Neural progenitor cell (in vitro differentiated cells): Measurements from ENCODE around the gene SLC35F3. TPM values are rescaled to one million over a fixed set of nuclear protein-coding genes. Genes with fewer than 3 reads are reported as not detected.

Experiments used
- DNase-seq: peaks from one replicate; pipeline ENCODE4 v3.0.0-alpha.2; 2016; ENCODE audit warnings: low spot score
- H2AFZ ChIP-seq: fragments of 200-600 bp; sonication (generic); replicated peaks from 2 replicates; pipeline ENCODE4 v1.6.1; 2016; ENCODE audit warnings: antibody characterized with exemption
- H3F3A ChIP-seq: fragments of 200-600 bp; sonication (generic); 2 replicates; pipeline ENCODE4 v1.6.1; 2016; ENCODE audit warnings: antibody characterized with exemption, low read depth
- H3K27ac ChIP-seq: fragments of 200-600 bp; sonication (generic); 2 replicates; pipeline ENCODE4 v1.5.1; 2016; ENCODE audit warnings: mild to moderate bottlenecking
- H3K27me3 ChIP-seq: fragments of 200-600 bp; sonication (generic); 2 replicates; pipeline ENCODE4 v1.6.1; 2016; ENCODE audit warnings: mild to moderate bottlenecking, moderate library complexity
- H3K36me3 ChIP-seq: fragments of 200-600 bp; sonication (generic); 2 replicates; pipeline ENCODE4 v1.5.1; 2016
- H3K4me1 ChIP-seq: fragments of 200-600 bp; sonication (generic); 2 replicates; pipeline ENCODE4 v1.6.1; 2016; ENCODE audit warnings: mixed run types
- H3K4me2 ChIP-seq: fragments of 200-600 bp; sonication (generic); 2 replicates; pipeline ENCODE4 v1.6.1; 2016
- H3K4me3 ChIP-seq: fragments of 200-600 bp; sonication (generic); 2 replicates; pipeline ENCODE4 v1.5.1; 2016
- H3K79me2 ChIP-seq: fragments of 200-600 bp; sonication (generic); 2 replicates; pipeline ENCODE4 v1.6.1; 2016; ENCODE audit warnings: low read depth
- H3K9ac ChIP-seq: fragments of 200-600 bp; sonication (generic); 2 replicates; pipeline ENCODE4 v1.6.1; 2016
- H3K9me3 ChIP-seq: fragments of 200-600 bp; sonication (generic); 2 replicates; pipeline ENCODE4 v1.5.1; 2016; ENCODE audit warnings: low read depth
- H4K20me1 ChIP-seq: fragments of 200-600 bp; sonication (generic); 2 replicates; pipeline ENCODE4 v1.6.1; 2016; ENCODE audit warnings: low read depth
- H3K27ac Mint-ChIP-seq: 3 replicates; pipeline ENCODE4 v1.8.0; 2021; ENCODE audit warnings: mixed read lengths
- H3K27me3 Mint-ChIP-seq: 2 replicates; pipeline ENCODE4 v1.8.0; 2022; ENCODE audit warnings: low read depth, mild to moderate bottlenecking, inconsistent platforms, moderate library complexity, mixed read lengths; ENCODE audit not compliant: insufficient read depth
- H3K36me3 Mint-ChIP-seq: 3 replicates; pipeline ENCODE4 v1.8.0; 2021; ENCODE audit warnings: mixed read lengths
- H3K4me1 Mint-ChIP-seq: 3 replicates; pipeline ENCODE4 v1.8.0; 2021; ENCODE audit warnings: mixed read lengths
- H3K4me3 Mint-ChIP-seq: 3 replicates; pipeline ENCODE4 v1.8.0; 2021; ENCODE audit warnings: mild to moderate bottlenecking, moderate library complexity, mixed read lengths
- H3K9me3 Mint-ChIP-seq: 3 replicates; pipeline ENCODE4 v1.8.0; 2020; ENCODE audit warnings: mixed read lengths
- CTCF ChIP-seq: fragments of 200-600 bp; sonication (generic); IDR thresholded peaks from 2 replicates; pipeline ENCODE4 v1.5.1; 2017; ENCODE audit warnings: antibody characterized with exemption, mild to moderate bottlenecking
- EZH2 ChIP-seq: fragments of 200-600 bp; sonication (generic); IDR thresholded peaks from 2 replicates; pipeline ENCODE4 v1.6.1; 2017; ENCODE audit warnings: antibody characterized with exemption, mild to moderate bottlenecking, moderate library complexity
- EZH2phosphoT487 ChIP-seq: fragments of 200-600 bp; sonication (generic); IDR thresholded peaks from 2 replicates; pipeline ENCODE4 v1.6.1; 2017; ENCODE audit warnings: antibody characterized with exemption
- total RNA-seq: library from RNA; depleted of rRNA; stranded (reverse); fragments of >200 nt; gene quantifications from 2 replicates; pipeline ENCODE4 v1.2.3, GENCODE V29; 2015; ENCODE audit warnings: low replicate concordance

SLC35F3 gene
- total RNA-seq, 1 donor from 2014 or later = 0.79 TPM

GRCh38 chr1:234096161-234096770 is 191.8 kb downstream of the SLC35F3 start:
- H3K27ac ChIP-seq = no peak overlapping the region
- no peak for DNase-seq

GRCh38 chr1:234102583-234102982 is 198.1 kb downstream of the SLC35F3 start:
- Mint-ChIP-seq H3K9me3 (no peaks in the 10 kb centered on the region), H3K36me3 (no peaks in the 10 kb centered on the region), H3K4me1 (no peaks in the 10 kb centered on the region), H3K27ac (no peak overlapping the region), H3K27me3 (peaks cover 2% of the 10 kb centered on the region), H3K4me3 (no peak overlapping the region)
- Histone ChIP-seq H3K4me1 (no peaks in the 10 kb centered on the region), H3K27me3 (no peaks in the 10 kb centered on the region), H4K20me1 (no peaks in the 10 kb centered on the region), H3K36me3 (no peaks in the 10 kb centered on the region), H3F3A (no peaks in the 10 kb centered on the region), H3K9ac (no peak overlapping the region), H3K27ac (no peak overlapping the region), H3K4me2 (no peak overlapping the region), H3K4me3 (no peak overlapping the region), H3K79me2 (no peaks in the 10 kb centered on the region), H3K9me3 (no peaks in the 10 kb centered on the region), H2AFZ (no peak overlapping the region)
- TF ChIP-seq EZH2 = no peak
- TF ChIP-seq CTCF = no peak
- no peak for TF ChIP-seq EZH2phosphoT487
- DNase-seq = no peak

More at GRCh38 chr1:234096161-234096770, 191.8 kb downstream of the SLC35F3 start:
- H3F3A ChIP-seq = no peaks in the 10 kb centered on the region
- Mint-ChIP-seq H3K27me3 (peaks cover 3% of the 10 kb centered on the region), H3K36me3 (no peaks in the 10 kb centered on the region), H3K27ac (no peak overlapping the region), H3K4me1 (peaks cover 15% of the 10 kb centered on the region), H3K4me3 (no peak overlapping the region), H3K9me3 (no peaks in the 10 kb centered on the region)
- H3K9ac ChIP-seq = no peak overlapping the region
- no peaks in the 10 kb centered on the region for H3K79me2 ChIP-seq
- no peaks in the 10 kb centered on the region for H3K9me3 ChIP-seq
- H3K4me3 ChIP-seq = no peak overlapping the region
- H3K36me3 ChIP-seq = no peaks in the 10 kb centered on the region
- H3K4me2 ChIP-seq = no peak overlapping the region
- H4K20me1 ChIP-seq = no peaks in the 10 kb centered on the region
- H3K27me3 ChIP-seq = no peaks in the 10 kb centered on the region
- no peak overlapping the region for H2AFZ ChIP-seq
- H3K4me1 ChIP-seq = no peaks in the 10 kb centered on the region
- TF ChIP-seq CTCF = no peak
- TF ChIP-seq EZH2phosphoT487 = no peak
- TF ChIP-seq EZH2 = no peak

GRCh38 chr1:234103198-234103597 is 198.7 kb downstream of the SLC35F3 start:
- Histone ChIP-seq H3K79me2 (no peaks in the 10 kb centered on the region), H3K4me2 (no peak overlapping the region), H3K4me3 (no peak overlapping the region), H3K4me1 (no peaks in the 10 kb centered on the region), H3K36me3 (no peaks in the 10 kb centered on the region), H3K9ac (no peak overlapping the region), H3F3A (no peaks in the 10 kb centered on the region), H3K9me3 (no peaks in the 10 kb centered on the region), H3K27me3 (no peaks in the 10 kb centered on the region), H3K27ac (no peak overlapping the region), H2AFZ (no peak overlapping the region), H4K20me1 (no peaks in the 10 kb centered on the region)
- Mint-ChIP-seq H3K27ac (no peak overlapping the region), H3K36me3 (no peaks in the 10 kb centered on the region), H3K27me3 (peaks cover 2% of the 10 kb centered on the region), H3K9me3 (no peaks in the 10 kb centered on the region), H3K4me3 (no peak overlapping the region), H3K4me1 (no peaks in the 10 kb centered on the region)
- DNase-seq = no peak
- no peak for TF ChIP-seq EZH2phosphoT487
- no peak for TF ChIP-seq EZH2
- no peak for TF ChIP-seq CTCF
